Osteocyte (in vitro differentiated cells): ENCODE data around the gene ZNF229. TPM values are rescaled to one million over a fixed set of nuclear protein-coding genes. Genes with fewer than 3 reads are reported as not detected.
A peak's percentile ranks its signal among the peaks of the same experiment; 100 is the strongest.
"Not testable (repeated sequence)": the region's sequence is repeated elsewhere in the genome, so short reads cannot be mapped to it uniquely, and the experiment has no call there.

ENCODE experiments used
- DNase-seq: peaks from one replicate; pipeline ENCODE4 v3.0.0; 2021; ENCODE audit warnings: mixed read lengths; ENCODE audit not compliant: unreplicated experiment; ENCODE audit errors: extremely low spot score
- H3K27ac Mint-ChIP-seq: one replicate; pipeline ENCODE4 v1.8.0; 2021; ENCODE audit warnings: mild to moderate bottlenecking, mixed read lengths; ENCODE audit not compliant: unreplicated experiment
- H3K27me3 Mint-ChIP-seq: one replicate; pipeline ENCODE4 v1.8.0; 2021; ENCODE audit warnings: mixed read lengths; ENCODE audit not compliant: unreplicated experiment
- H3K36me3 Mint-ChIP-seq: one replicate; pipeline ENCODE4 v1.8.0; 2021; ENCODE audit warnings: mixed read lengths; ENCODE audit not compliant: unreplicated experiment
- H3K4me1 Mint-ChIP-seq: one replicate; pipeline ENCODE4 v1.8.0; 2021; ENCODE audit warnings: mixed read lengths; ENCODE audit not compliant: unreplicated experiment
- H3K4me3 Mint-ChIP-seq: one replicate; pipeline ENCODE4 v1.8.0; 2021; ENCODE audit warnings: mild to moderate bottlenecking, moderate library complexity, mixed read lengths; ENCODE audit not compliant: unreplicated experiment
- H3K9me3 Mint-ChIP-seq: one replicate; pipeline ENCODE4 v1.8.0; 2021; ENCODE audit warnings: mixed read lengths; ENCODE audit not compliant: unreplicated experiment
- CTCF ChIP-seq: fragments of 200-600 bp; sonication (generic); IDR thresholded peaks from 2 replicates; pipeline ENCODE4 v1.5.0; 2021; ENCODE audit warnings: antibody characterized with exemption, mild to moderate bottlenecking, moderate library complexity
- total RNA-seq: library from RNA; stranded (reverse); gene quantifications from 2 replicates; pipeline ENCODE4 v1.2.1, GENCODE V29; 2021

ZNF229 gene
- total RNA-seq, 1 donor from 2014 or later = 4.8 TPM

GRCh38 chr19:44430956-44431355, 17.3 kb downstream of the ZNF229 start:
- H3K4me1 Mint-ChIP-seq = no peaks in the 10 kb centered on the region
- no peak overlapping the region for H3K4me3 Mint-ChIP-seq
- no peak overlapping the region for H3K27ac Mint-ChIP-seq
- H3K27me3 Mint-ChIP-seq = no peaks in the 10 kb centered on the region
- DNase-seq = no peak
- H3K9me3 Mint-ChIP-seq = peaks cover 51% of the 10 kb centered on the region
- peaks cover 57% of the 10 kb centered on the region for H3K36me3 Mint-ChIP-seq
- TF ChIP-seq CTCF = no peak

- not testable (repeated sequence) for H3K36me3 Mint-ChIP-seq, H3K4me1 Mint-ChIP-seq, H3K27ac Mint-ChIP-seq, H3K4me3 Mint-ChIP-seq, H3K27me3 Mint-ChIP-seq, DNase-seq
- peaks cover 26% of the 10 kb centered on the region for H3K9me3 Mint-ChIP-seq
These were observed 32.7 kb downstream of the ZNF229 start for GRCh38 chr19:44415553-44415952.

- H3K36me3 Mint-ChIP-seq = peaks cover 16% of the 10 kb centered on the region
- peak within 1 kb of the TSS; percentile 89 for H3K27ac Mint-ChIP-seq
- H3K27me3 Mint-ChIP-seq = no peaks in the 10 kb centered on the region
- peaks cover 13% of the 10 kb centered on the region for H3K4me1 Mint-ChIP-seq
- DNase-seq = peak; percentile 98
- TF ChIP-seq CTCF = no peak
- H3K9me3 Mint-ChIP-seq = peaks cover 25% of the 10 kb centered on the region
- peak within 1 kb of the TSS; percentile 99 for H3K4me3 Mint-ChIP-seq
These were observed 46.8 kb downstream of the ZNF229 start, which contains the start of gene ZNF285 for GRCh38 chr19:44401139-44402115. Gene ZNF285, minus strand, starts transcription at chr19:44401608. Its CDS starts 4,395 bp downstream, at chr19:44397213.

GRCh38 chr19:44389268-44389667, 59.0 kb downstream of the ZNF229 start:
- H3K4me1 Mint-ChIP-seq, H3K4me3 Mint-ChIP-seq, H3K27me3 Mint-ChIP-seq, H3K27ac Mint-ChIP-seq, DNase-seq: not testable (repeated sequence)
- peaks cover 11% of the 10 kb centered on the region for H3K9me3 Mint-ChIP-seq
- peaks cover 68% of the 10 kb centered on the region for H3K36me3 Mint-ChIP-seq

Other genes with a start within 250 kb of the ZNF229 start
- gene ZNF227, start 235.9 kb downstream of the ZNF229 start, total RNA-seq = 22.6 and 30.7 TPM in 2 replicates
- gene ZNF233, start 188.6 kb downstream of the ZNF229 start, total RNA-seq = 1.6 and 2.5 TPM in 2 replicates
- gene ZNF235, start 143.4 kb downstream of the ZNF229 start, total RNA-seq = 8.9 and 9.7 TPM in 2 replicates
- 7.8 and 8.8 TPM in 2 replicates for gene ZNF112, start 91.8 kb downstream of the ZNF229 start, total RNA-seq
- 5.3 and 6.8 TPM in 2 replicates for gene ZNF285, start 46.9 kb downstream of the ZNF229 start, total RNA-seq
- 7.0 and 8.9 TPM in 2 replicates for gene ZNF180, start 52.0 kb upstream of the ZNF229 start, total RNA-seq
- not detected in 2 replicates for gene CEACAM20, start 81.2 kb upstream of the ZNF229 start, total RNA-seq
- gene IGSF23, start 165.1 kb upstream of the ZNF229 start, total RNA-seq = not detected in 2 replicates
- 29.2 and 31.4 TPM in 2 replicates for gene PVR, start 195.4 kb upstream of the ZNF229 start, total RNA-seq
- 6.3 and 7.4 TPM in 2 replicates for gene CEACAM19, start 223.0 kb upstream of the ZNF229 start, total RNA-seq